Measurements from ENCODE around the gene CREB5.

GRCh38 chr7:28744951-28745350, 332.6 kb downstream of the CREB5 start:
- TF ChIP-seq GATA3 (IDR thresholded peaks at IDR 0.05; ENCODE audit: low read depth, low read length), result no peak
- no peak for TF ChIP-seq GATA2 (IDR thresholded peaks at IDR 0.05; ENCODE audit: low read depth, low read length)

Measured in SH-SY5Y (cell line).